Loucy (cell line): Measurements from ENCODE around the gene CACNA1B.

Experiments
- H2AFZ ChIP-seq: fragments of 200-600 bp; sonication (generic); 2 replicates; pipeline ENCODE4 v1.6.0; 2016; ENCODE audit warnings: antibody characterized with exemption, mild to moderate bottlenecking, low read length, moderate library complexity
- H3F3A ChIP-seq: fragments of 200-600 bp; 2 replicates; pipeline ENCODE4 v1.6.0; 2016; ENCODE audit warnings: antibody characterized with exemption, low read depth, mild to moderate bottlenecking
- H3K27me3 ChIP-seq: fragments of 200-600 bp; sonication (generic); 2 replicates; pipeline ENCODE4 v1.6.1; 2014; ENCODE audit warnings: low read length, mild to moderate bottlenecking; ENCODE audit not compliant: insufficient read depth, poor library complexity, severe bottlenecking
- H3K36me3 ChIP-seq: fragments of 200-600 bp; sonication (generic); 2 replicates; pipeline ENCODE4 v1.6.1; 2016; ENCODE audit warnings: low read length; ENCODE audit not compliant: insufficient read depth
- H3K4me1 ChIP-seq: fragments of 200-600 bp; sonication (generic); 2 replicates; pipeline ENCODE4 v1.5.1; 2014; ENCODE audit warnings: low read length, mild to moderate bottlenecking; ENCODE audit not compliant: insufficient read depth, poor library complexity, severe bottlenecking
- H3K4me2 ChIP-seq: fragments of 200-600 bp; sonication (generic); 2 replicates; pipeline ENCODE4 v1.6.0; 2014; ENCODE audit warnings: antibody characterized with exemption, low read length, low read depth, mild to moderate bottlenecking; ENCODE audit not compliant: poor library complexity, severe bottlenecking
- H3K4me3 ChIP-seq: fragments of 200-600 bp; sonication (generic); 2 replicates; pipeline ENCODE4 v1.5.1; 2014; ENCODE audit warnings: low read length, mild to moderate bottlenecking, mixed read lengths; ENCODE audit not compliant: poor library complexity, severe bottlenecking
- H3K79me2 ChIP-seq: fragments of 200-600 bp; sonication (generic); 2 replicates; pipeline ENCODE4 v1.6.1; 2014; ENCODE audit warnings: low read length; ENCODE audit not compliant: insufficient read depth
- H3K9ac ChIP-seq: fragments of 200-600 bp; sonication (generic); 2 replicates; pipeline ENCODE4 v1.6.0; 2014; ENCODE audit warnings: mild to moderate bottlenecking, low read depth, low read length, moderate library complexity; ENCODE audit not compliant: poor library complexity, severe bottlenecking
- H3K9me2 ChIP-seq: fragments of 200-600 bp; sonication (generic); replicated peaks from 2 replicates; pipeline ENCODE4 v1.6.1; 2016; ENCODE audit warnings: low read depth, low read length, mixed read lengths
- H3K9me3 ChIP-seq: fragments of 200-600 bp; sonication (generic); 2 replicates; pipeline ENCODE4 v1.6.1; 2014; ENCODE audit warnings: mild to moderate bottlenecking, antibody characterized with exemption, low read length, low read depth; ENCODE audit not compliant: insufficient read depth
- H4K20me1 ChIP-seq: fragments of 200-600 bp; sonication (generic); 2 replicates; pipeline ENCODE4 v1.6.0; 2014; ENCODE audit warnings: antibody characterized with exemption, low read length, mild to moderate bottlenecking; ENCODE audit not compliant: insufficient read depth, poor library complexity, severe bottlenecking
- CTCF ChIP-seq: fragments of 200-600 bp; sonication (generic); conservative IDR thresholded peaks from 2 replicates; pipeline ENCODE4 v1.5.1; 2014; ENCODE audit warnings: mild to moderate bottlenecking, antibody characterized with exemption, low read length
- EZH2phosphoT487 ChIP-seq: fragments of 200-600 bp; IDR thresholded peaks from 2 replicates; pipeline ENCODE4 v1.6.1; 2018; ENCODE audit warnings: antibody characterized with exemption, mild to moderate bottlenecking, moderate library complexity, borderline replicate concordance

CACNA1B gene

GRCh38 chr9:137876269-137876668 lies 1.3 kb upstream of the CACNA1B start:
- Histone ChIP-seq H3K27me3 (no peaks in the 10 kb centered on the region), H3K4me1 (no peaks in the 10 kb centered on the region), H3K4me3 (no peak overlapping the region), H2AFZ (no peak overlapping the region), H3K36me3 (no peaks in the 10 kb centered on the region), H3K9me3 (peaks cover 18% of the 10 kb centered on the region; the same call in 1 of the 2 replicates), H3K9ac (no peak overlapping the region), H3K4me2 (no peak overlapping the region), H4K20me1 (no peaks in the 10 kb centered on the region), H3F3A (no peaks in the 10 kb centered on the region), H3K9me2 (no peaks in the 10 kb centered on the region), H3K79me2 (no peaks in the 10 kb centered on the region)
- TF ChIP-seq EZH2phosphoT487 = no peak
- TF ChIP-seq CTCF = no peak

- H3K4me1 ChIP-seq = no peaks in the 10 kb centered on the region
- TF ChIP-seq CTCF (no peak), EZH2phosphoT487 (no peak)
- peaks cover 18% of the 10 kb centered on the region; the same call in 1 of the 2 replicates for H3K9me3 ChIP-seq
- no peaks in the 10 kb centered on the region for H3K27me3 ChIP-seq
- no peak overlapping the region for H2AFZ ChIP-seq
- no peak overlapping the region for H3K4me2 ChIP-seq
- H3F3A ChIP-seq = no peaks in the 10 kb centered on the region
- no peak overlapping the region for H3K4me3 ChIP-seq
- no peaks in the 10 kb centered on the region for H3K79me2 ChIP-seq
- H3K36me3 ChIP-seq = no peaks in the 10 kb centered on the region
- H4K20me1 ChIP-seq = no peaks in the 10 kb centered on the region
- H3K9ac ChIP-seq = no peak overlapping the region
- H3K9me2 ChIP-seq = no peaks in the 10 kb centered on the region
These were observed 698 bp upstream of the CACNA1B start for GRCh38 chr9:137876781-137877386.

- Histone ChIP-seq H3K9ac (no peak overlapping the region), H3K9me3 (peaks cover 18% of the 10 kb centered on the region; the same call in 1 of the 2 replicates), H3F3A (no peaks in the 10 kb centered on the region), H4K20me1 (no peaks in the 10 kb centered on the region), H3K4me2 (no peak overlapping the region), H3K27me3 (no peaks in the 10 kb centered on the region), H3K79me2 (no peaks in the 10 kb centered on the region), H3K36me3 (no peaks in the 10 kb centered on the region), H3K4me1 (no peaks in the 10 kb centered on the region), H2AFZ (no peak overlapping the region), H3K9me2 (no peaks in the 10 kb centered on the region), H3K4me3 (no peak overlapping the region)
- TF ChIP-seq EZH2phosphoT487 = no peak
- TF ChIP-seq CTCF = no peak
These were observed 762 bp downstream of the CACNA1B start for GRCh38 chr9:137878146-137878941.
